Measurements from ENCODE around the gene GLYATL1.
"Not testable (repeated sequence)": the region's sequence is repeated elsewhere in the genome, so short reads cannot be mapped to it uniquely, and the experiment has no call there.

GLYATL1 gene

DNA sequence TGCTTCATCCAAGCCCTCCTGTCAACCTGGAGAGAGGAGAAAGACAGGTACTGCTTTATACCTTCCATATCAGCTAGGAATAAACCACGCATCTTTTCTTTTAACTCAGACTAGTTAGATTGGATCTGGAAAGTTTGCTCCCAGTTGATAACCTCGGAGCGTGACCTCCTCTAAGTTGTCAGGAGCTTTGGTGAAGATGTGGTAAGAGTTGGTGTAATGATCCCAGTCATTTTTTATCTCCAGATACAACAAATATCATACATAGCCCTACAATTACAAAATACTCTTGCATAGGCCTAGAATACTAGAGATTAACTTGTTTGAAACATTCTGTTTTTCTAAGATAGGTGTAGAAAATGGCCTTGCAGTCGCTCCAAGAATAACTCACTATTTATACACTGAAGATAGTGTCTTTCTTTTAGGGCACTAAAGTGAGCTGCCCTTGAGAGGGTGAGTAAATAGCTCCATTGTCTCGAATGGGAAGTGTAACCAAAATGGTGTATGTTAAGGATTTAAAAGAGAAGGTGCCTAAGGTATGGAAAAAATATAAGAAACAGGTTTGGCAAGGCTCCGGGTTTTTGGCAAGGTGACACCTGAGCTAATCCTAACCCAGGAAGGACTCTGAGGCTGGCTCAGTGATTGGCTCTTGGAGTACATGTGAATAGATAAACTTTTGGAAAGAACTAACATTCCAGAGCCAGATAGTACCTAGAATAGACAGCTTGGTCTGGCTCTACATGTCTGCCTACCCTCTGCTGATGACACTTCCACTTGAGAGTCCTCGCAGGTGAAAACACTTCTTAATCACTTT, 59.4 kb downstream of the GLYATL1 start:
- DNase-seq (ENCODE audit: low spot score): no peak

DNA sequence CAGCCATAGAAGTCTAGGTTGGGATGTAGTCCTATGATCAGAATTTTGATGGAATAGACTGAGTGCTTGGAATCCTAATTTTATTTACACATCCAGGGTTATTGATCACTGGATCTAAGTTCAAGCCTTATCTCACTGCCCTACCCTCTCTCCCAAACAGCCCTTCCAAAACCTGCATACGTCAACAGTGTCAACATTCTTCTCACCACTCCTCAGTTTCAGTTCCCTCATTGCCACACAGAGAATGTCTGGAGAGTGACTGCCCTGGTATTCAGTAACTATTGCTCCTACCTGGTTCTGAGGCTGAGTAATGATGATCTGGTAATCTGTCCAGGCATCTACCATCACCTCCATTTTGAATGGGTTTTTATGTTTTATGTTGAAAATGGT, 60.0 kb downstream of the GLYATL1 start:
- DNase-seq (ENCODE audit: low spot score): no peak

DNA sequence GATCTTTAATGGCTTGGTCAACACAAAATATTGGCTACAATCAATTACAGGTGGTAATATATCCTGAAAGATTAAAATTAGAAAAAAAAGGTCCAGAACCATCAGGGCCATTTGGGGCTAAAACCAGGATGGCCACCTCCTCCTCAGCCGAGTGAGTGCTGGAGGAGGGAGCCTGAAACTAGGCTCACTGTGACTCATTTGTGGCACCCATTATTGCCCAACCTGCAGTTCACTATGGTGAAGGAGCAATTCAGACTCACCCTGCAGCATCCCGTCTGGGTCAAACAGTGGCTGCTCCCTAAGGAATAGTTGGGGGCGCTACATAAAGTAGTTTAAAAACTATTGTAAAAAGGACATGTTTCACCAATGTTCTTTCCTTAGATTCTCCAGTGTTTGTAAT, 60.7 kb downstream of the GLYATL1 start:
- no peak for DNase-seq (ENCODE audit: low spot score)

DNA sequence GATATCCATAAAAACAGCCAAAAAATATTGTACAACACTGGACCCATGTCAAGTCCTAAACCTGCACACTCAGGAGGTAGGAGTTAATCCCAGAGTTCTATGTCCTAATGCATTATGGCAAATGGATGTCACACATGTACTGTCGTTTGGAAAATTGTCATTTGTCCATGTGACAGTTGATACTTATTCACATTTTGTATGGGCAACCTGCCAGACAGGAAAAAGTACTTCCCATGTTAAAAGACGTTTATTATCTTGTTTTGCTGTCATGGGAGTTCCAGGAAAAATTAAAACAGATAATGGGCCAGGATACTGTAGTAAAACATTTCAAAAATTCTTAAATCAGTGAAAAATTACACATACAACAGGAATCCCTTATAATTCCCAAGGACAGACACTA, 62.7 kb downstream of the GLYATL1 start:
- DNase-seq (ENCODE audit: low spot score): not testable (repeated sequence)

All from hepatic stellate cell (primary cell).